Neuron (in vitro differentiated cells): Measurements from ENCODE around the gene NCF2.

Experiments
- H2AFZ ChIP-seq: one replicate; pipeline ENCODE4 v1.6.1; 2013; ENCODE audit warnings: low read depth, mild to moderate bottlenecking, inconsistent platforms, low read length, moderate library complexity
- H3K27me3 ChIP-seq: one replicate; pipeline ENCODE4 v1.6.1; 2013; ENCODE audit warnings: low read length; ENCODE audit not compliant: insufficient read depth
- H3K36me3 ChIP-seq: one replicate; pipeline ENCODE4 v1.6.1; 2013; ENCODE audit warnings: low read length; ENCODE audit not compliant: insufficient read depth
- H3K4me1 ChIP-seq: one replicate; pipeline ENCODE4 v1.6.1; 2013; ENCODE audit warnings: low read length; ENCODE audit not compliant: insufficient read depth
- H3K4me3 ChIP-seq: 2 replicates; pipeline ENCODE4 v1.5.1; 2013; ENCODE audit warnings: mild to moderate bottlenecking, low read length, moderate library complexity
- H3K9me3 ChIP-seq: one replicate; pipeline ENCODE4 v1.6.1; 2013; ENCODE audit warnings: low read length

The NCF2 gene

GRCh38 chr1:183604815-183605214 is 14.6 kb upstream of the NCF2 start:
- peaks cover 3% of the 10 kb centered on the region for H3K27me3 ChIP-seq
- H3K36me3 ChIP-seq: no peaks in the 10 kb centered on the region
- no peaks in the 10 kb centered on the region for H3K4me1 ChIP-seq
- H2AFZ ChIP-seq: no peak overlapping the region
- H3K9me3 ChIP-seq: no peaks in the 10 kb centered on the region
- H3K4me3 ChIP-seq: no peak overlapping the region

GRCh38 chr1:183604038-183604808 is 14.0 kb upstream of the NCF2 start:
- H3K4me3 ChIP-seq: no peak overlapping the region
- no peaks in the 10 kb centered on the region for H3K9me3 ChIP-seq
- peaks cover 3% of the 10 kb centered on the region for H3K27me3 ChIP-seq
- no peak overlapping the region for H2AFZ ChIP-seq
- H3K36me3 ChIP-seq: no peaks in the 10 kb centered on the region
- H3K4me1 ChIP-seq: no peaks in the 10 kb centered on the region

GRCh38 chr1:183602510-183602909 is 12.3 kb upstream of the NCF2 start:
- no peak overlapping the region for H2AFZ ChIP-seq
- no peak overlapping the region for H3K4me3 ChIP-seq
- H3K36me3 ChIP-seq: no peaks in the 10 kb centered on the region
- no peaks in the 10 kb centered on the region for H3K4me1 ChIP-seq
- no peaks in the 10 kb centered on the region for H3K9me3 ChIP-seq
- H3K27me3 ChIP-seq: peaks cover 3% of the 10 kb centered on the region

GRCh38 chr1:183600634-183601033 is 10.4 kb upstream of the NCF2 start:
- H3K4me1 ChIP-seq: no peaks in the 10 kb centered on the region
- peaks cover 3% of the 10 kb centered on the region for H3K27me3 ChIP-seq
- H3K4me3 ChIP-seq: no peak overlapping the region
- no peaks in the 10 kb centered on the region for H3K9me3 ChIP-seq
- no peaks in the 10 kb centered on the region for H3K36me3 ChIP-seq
- H2AFZ ChIP-seq: no peak overlapping the region

DNA sequence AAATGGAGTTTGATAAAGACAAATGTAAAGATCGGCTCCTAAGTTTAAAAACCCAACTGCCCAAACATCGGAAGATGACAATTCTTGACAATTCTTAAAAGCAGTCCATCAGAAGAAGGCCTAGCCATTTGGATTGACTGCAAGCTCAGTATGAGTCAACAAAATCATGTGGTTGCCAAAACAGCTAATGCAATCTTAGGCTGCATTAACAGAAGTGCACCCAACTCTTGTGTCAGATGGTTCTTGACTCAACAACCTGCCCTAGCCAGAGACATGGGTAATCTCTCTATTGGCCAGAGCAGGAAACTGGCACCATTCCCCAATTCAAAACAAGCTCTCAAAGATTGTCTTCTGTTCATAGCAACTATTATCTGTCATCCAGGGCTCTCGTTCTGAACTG is 9.9 kb upstream of the NCF2 start:
- H3K4me1 ChIP-seq: no peaks in the 10 kb centered on the region
- peaks cover 3% of the 10 kb centered on the region for H3K27me3 ChIP-seq
- no peak overlapping the region for H2AFZ ChIP-seq
- no peaks in the 10 kb centered on the region for H3K9me3 ChIP-seq
- H3K36me3 ChIP-seq: no peaks in the 10 kb centered on the region
- no peak overlapping the region for H3K4me3 ChIP-seq

DNA sequence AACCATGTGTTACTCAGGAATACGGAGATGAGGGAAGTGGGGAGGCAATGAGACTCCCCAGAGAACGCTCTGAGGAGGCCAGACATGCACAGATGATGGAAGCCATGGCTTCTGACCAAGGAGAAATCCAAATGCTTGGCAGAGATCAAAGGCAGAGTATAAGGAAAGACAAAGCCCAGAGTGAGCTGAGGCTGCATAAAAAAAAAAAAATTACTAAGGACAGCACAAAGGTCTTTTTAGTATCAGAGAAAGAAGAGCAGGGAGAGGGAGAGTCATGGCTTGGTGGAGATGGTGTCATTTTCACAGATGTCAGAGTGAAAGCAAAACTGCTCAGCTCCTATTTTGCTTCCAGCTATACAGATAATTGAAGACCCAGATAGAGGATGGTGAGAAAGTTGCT is 8.1 kb upstream of the NCF2 start:
- Histone ChIP-seq H3K36me3 (no peaks in the 10 kb centered on the region), H3K4me1 (no peaks in the 10 kb centered on the region), H2AFZ (no peak overlapping the region), H3K27me3 (peaks cover 3% of the 10 kb centered on the region), H3K9me3 (no peaks in the 10 kb centered on the region), H3K4me3 (no peak overlapping the region)

DNA sequence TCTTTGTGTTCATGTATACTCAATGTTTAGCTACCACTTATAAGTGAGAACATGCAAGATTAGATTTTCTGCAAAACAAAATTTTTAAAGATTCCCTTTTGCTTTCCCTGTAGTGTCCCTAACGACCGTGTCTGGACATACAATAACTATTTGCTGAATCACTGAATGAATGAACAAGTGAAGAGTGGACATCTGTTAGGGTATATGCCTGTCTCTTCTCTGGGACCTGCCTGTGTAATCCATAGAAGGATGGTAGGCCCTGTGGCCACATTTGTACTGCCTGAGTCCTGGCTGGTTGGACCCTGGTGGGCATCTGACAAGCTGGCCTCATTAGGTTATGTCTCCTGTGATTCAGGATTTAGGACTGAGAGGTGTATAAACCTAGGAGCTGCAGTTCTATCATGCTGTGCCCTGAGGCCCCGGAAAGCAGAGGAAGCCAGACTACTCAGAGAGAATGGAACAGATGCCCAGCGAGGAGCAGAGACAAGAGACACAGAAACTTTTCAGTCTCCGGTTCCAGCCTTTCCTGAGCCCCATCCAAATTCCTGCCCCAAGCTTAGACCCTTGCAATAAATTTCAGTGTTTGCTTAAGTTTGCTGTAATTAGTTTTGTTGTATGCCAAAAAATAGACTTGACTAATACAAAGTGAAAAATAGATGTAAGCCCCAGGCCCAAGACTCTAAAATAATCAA is 7.5 kb upstream of the NCF2 start:
- Histone ChIP-seq H3K27me3 (peaks cover 5% of the 10 kb centered on the region), H3K36me3 (no peaks in the 10 kb centered on the region), H3K9me3 (no peaks in the 10 kb centered on the region), H3K4me1 (no peaks in the 10 kb centered on the region), H3K4me3 (no peak overlapping the region), H2AFZ (no peak overlapping the region)

- no peaks in the 10 kb centered on the region for H3K36me3 ChIP-seq
- H3K4me3 ChIP-seq: no peak overlapping the region
- H3K9me3 ChIP-seq: no peaks in the 10 kb centered on the region
- H3K4me1 ChIP-seq: no peaks in the 10 kb centered on the region
- H3K27me3 ChIP-seq: peaks cover 3% of the 10 kb centered on the region
- H2AFZ ChIP-seq: no peak overlapping the region
These were observed 6.2 kb upstream of the NCF2 start for GRCh38 chr1:183596500-183596899.

DNA sequence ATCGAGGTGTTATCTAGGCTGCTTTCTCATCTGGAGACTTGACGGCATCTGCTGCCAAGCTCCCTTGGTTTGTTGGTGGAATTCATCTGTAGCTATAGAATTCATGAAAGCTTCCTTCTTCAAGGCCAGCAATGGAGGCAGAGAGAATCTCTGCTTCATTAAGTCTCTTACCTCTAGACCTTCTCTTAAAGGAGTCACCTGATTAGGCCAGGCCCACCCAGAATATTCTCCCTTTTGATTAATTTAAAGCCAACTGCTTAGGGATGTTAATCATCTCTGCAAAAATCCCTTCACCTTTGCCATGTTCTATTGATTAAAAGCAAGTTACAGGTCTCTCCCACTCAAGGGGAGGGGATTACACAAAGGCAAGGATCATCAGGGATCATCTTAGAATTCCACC is 5.3 kb upstream of the NCF2 start:
- Histone ChIP-seq H3K4me3 (no peak overlapping the region), H2AFZ (no peak overlapping the region), H3K4me1 (no peaks in the 10 kb centered on the region), H3K9me3 (no peaks in the 10 kb centered on the region), H3K36me3 (no peaks in the 10 kb centered on the region), H3K27me3 (peaks cover 3% of the 10 kb centered on the region)

- no peaks in the 10 kb centered on the region for H3K9me3 ChIP-seq
- no peak overlapping the region for H3K4me3 ChIP-seq
- no peaks in the 10 kb centered on the region for H3K4me1 ChIP-seq
- H3K27me3 ChIP-seq: peaks cover 3% of the 10 kb centered on the region
- no peaks in the 10 kb centered on the region for H3K36me3 ChIP-seq
- no peak overlapping the region for H2AFZ ChIP-seq
These were observed 3.1 kb upstream of the NCF2 start for GRCh38 chr1:183593356-183593755.

GRCh38 chr1:183592733-183593132 is 2.5 kb upstream of the NCF2 start:
- Histone ChIP-seq H3K4me3 (no peak overlapping the region), H3K4me1 (no peaks in the 10 kb centered on the region), H3K9me3 (no peaks in the 10 kb centered on the region), H3K36me3 (no peaks in the 10 kb centered on the region), H2AFZ (no peak overlapping the region), H3K27me3 (peaks cover 3% of the 10 kb centered on the region)

DNA sequence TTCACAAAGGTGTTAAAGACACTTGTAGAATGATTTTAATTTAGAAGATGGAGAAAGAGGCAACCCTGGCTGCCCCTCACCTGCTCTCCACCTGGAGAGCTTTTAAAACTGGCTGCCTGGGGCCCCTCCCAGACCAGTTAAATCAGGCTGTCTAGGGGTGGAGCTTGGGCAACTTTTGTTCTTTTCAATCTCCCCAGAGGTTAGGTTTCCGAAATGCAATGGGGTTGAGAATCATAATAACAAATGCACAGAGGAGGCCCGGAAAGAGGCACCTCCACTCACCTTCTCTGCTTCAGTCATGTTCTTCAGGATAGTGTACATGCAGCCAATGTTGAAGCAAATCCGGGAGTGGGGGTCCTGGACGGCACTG is 400 bp downstream of the NCF2 start:
- Histone ChIP-seq H3K9me3 (no peaks in the 10 kb centered on the region), H2AFZ (no peak overlapping the region), H3K27me3 (peaks cover 3% of the 10 kb centered on the region), H3K36me3 (no peaks in the 10 kb centered on the region), H3K4me3 (no peak overlapping the region), H3K4me1 (no peaks in the 10 kb centered on the region)

GRCh38 chr1:183589384-183589783 is 875 bp downstream of the NCF2 start:
- H3K27me3 ChIP-seq: peaks cover 3% of the 10 kb centered on the region
- H3K9me3 ChIP-seq: no peaks in the 10 kb centered on the region
- no peak overlapping the region for H3K4me3 ChIP-seq
- H2AFZ ChIP-seq: no peak overlapping the region
- no peaks in the 10 kb centered on the region for H3K4me1 ChIP-seq
- H3K36me3 ChIP-seq: no peaks in the 10 kb centered on the region

DNA sequence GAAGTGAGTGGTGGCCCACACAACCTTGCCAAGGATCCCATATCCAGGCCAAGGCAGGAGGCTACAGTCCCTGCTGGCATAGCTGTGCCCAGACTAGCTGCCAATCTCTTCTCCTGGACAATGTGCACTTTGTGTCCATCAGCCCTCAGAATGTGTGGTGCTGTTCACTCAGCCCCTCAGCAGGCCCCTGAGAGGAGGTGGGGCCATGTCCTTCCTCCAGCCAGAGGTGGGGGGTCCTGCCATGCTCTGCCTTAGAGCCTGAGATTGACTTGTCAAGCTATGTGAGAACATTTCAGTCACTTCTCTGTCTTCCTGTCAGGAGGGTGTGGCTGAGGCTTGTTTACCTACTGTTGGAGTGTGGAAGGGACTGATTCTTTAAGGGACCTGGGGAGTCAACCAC is 1.4 kb downstream of the NCF2 start:
- peaks cover 3% of the 10 kb centered on the region for H3K27me3 ChIP-seq
- no peak overlapping the region for H3K4me3 ChIP-seq
- no peaks in the 10 kb centered on the region for H3K36me3 ChIP-seq
- H3K9me3 ChIP-seq: no peaks in the 10 kb centered on the region
- no peaks in the 10 kb centered on the region for H3K4me1 ChIP-seq
- H2AFZ ChIP-seq: no peak overlapping the region
